ENCODE measurements around the gene NLRC3. TPM values are rescaled to one million over a fixed set of nuclear protein-coding genes. Genes with fewer than 3 reads are reported as not detected.
"Not testable (repeated sequence)": the region's sequence is repeated elsewhere in the genome, so short reads cannot be mapped to it uniquely, and the experiment has no call there.

The NLRC3 gene
- total RNA-seq, 2 donors from 2014 or later = 0.81 to 1.0 TPM

GRCh38 chr16:3501783-3502400 lies 75.3 kb downstream of the NLRC3 start:
- peak; percentile 14 for DNase-seq (ENCODE audit: low spot score)
- intact Hi-C loops (cut with DNase I) = no loop called here

- intact Hi-C loops (cut with DNase I) = not testable (repeated sequence)
- peak; percentile 76 for DNase-seq (ENCODE audit: low spot score)
Observed at GRCh38 chr16:3501412-3501761, 75.8 kb downstream of the NLRC3 start.

GRCh38 chr16:3498988-3499387 lies 78.2 kb downstream of the NLRC3 start:
- intact Hi-C loops (cut with DNase I) = no loop called here
- DNase-seq (ENCODE audit: low spot score) = peak; percentile 70

GRCh38 chr16:3497771-3498170 lies 79.4 kb downstream of the NLRC3 start:
- peak; percentile 9 for DNase-seq (ENCODE audit: low spot score)
- intact Hi-C loops (cut with DNase I) = no loop called here

GRCh38 chr16:3496386-3496785 lies 80.8 kb downstream of the NLRC3 start:
- intact Hi-C loops (cut with DNase I) = no loop called here
- DNase-seq (ENCODE audit: low spot score) = peak; percentile 47

- intact Hi-C loops (cut with DNase I) = no loop called here
- DNase-seq (ENCODE audit: low spot score) = peak; percentile 38
Observed at GRCh38 chr16:3495176-3495575, 82.0 kb downstream of the NLRC3 start, which contains the start of gene C16orf90. Gene C16orf90 (minus strand): TSS chr16:3495489. CDS start chr16:3495421, 68 bp downstream.

GRCh38 chr16:3494386-3494973 lies 82.7 kb downstream of the NLRC3 start:
- DNase-seq (ENCODE audit: low spot score) = peak; percentile 66
- intact Hi-C loops (cut with DNase I) = no loop called here

- intact Hi-C loops (cut with DNase I) = no loop called here
- DNase-seq (ENCODE audit: low spot score) = peak; percentile 67
Observed at GRCh38 chr16:3492356-3492755, 84.8 kb downstream of the NLRC3 start.

- DNase-seq (ENCODE audit: low spot score) = peak; percentile 81
- intact Hi-C loops (cut with DNase I) = no loop called here
Observed at GRCh38 chr16:3490911-3491629, 86.1 kb downstream of the NLRC3 start.

Other genes with a start within 250 kb of the NLRC3 start
- gene OR2C1, start 221.5 kb downstream of the NLRC3 start, total RNA-seq = not detected
- 10 to 100 TPM; 10.8 to 11.9 TPM for gene ZSCAN32, start 176.4 kb downstream of the NLRC3 start, total RNA-seq
- gene ZNF174, start 176.2 kb downstream of the NLRC3 start, total RNA-seq = 1 to 10 TPM; 7.1 to 8.2 TPM
- gene ZNF597, start 133.9 kb downstream of the NLRC3 start, total RNA-seq = 1 to 10 TPM; 2.5 TPM
- 10 to 100 TPM; 28.3 to 33.6 TPM for gene NAA60, start 133.7 kb downstream of the NLRC3 start, total RNA-seq
- gene C16orf90, start 81.9 kb downstream of the NLRC3 start, total RNA-seq = not detected
- 10 to 100 TPM; 20.9 to 25.8 TPM for gene CLUAP1, start 76.4 kb downstream of the NLRC3 start, total RNA-seq
- gene SLX4, start 34.2 kb upstream of the NLRC3 start, total RNA-seq = 1 to 10 TPM; 4.5 to 4.9 TPM
- gene DNASE1, start 77.3 kb upstream of the NLRC3 start, total RNA-seq = 1 to 10 TPM; 4.0 to 6.2 TPM
- gene TRAP1, start 140.1 kb upstream of the NLRC3 start, total RNA-seq = 10 to 100 TPM; 61.4 to 65.0 TPM

All from posterior vena cava (tissue), 2 donors.